Activated CD8-positive, alpha-beta memory T cell treated with anti-CD3 and anti-CD28 coated beads for 24 hours (primary cell): ENCODE results near the gene SLC15A5.

Experiments used
- DNase-seq: peaks from one replicate; pipeline ENCODE4 v3.0.0-alpha.2; 2020

SLC15A5 gene

DNA sequence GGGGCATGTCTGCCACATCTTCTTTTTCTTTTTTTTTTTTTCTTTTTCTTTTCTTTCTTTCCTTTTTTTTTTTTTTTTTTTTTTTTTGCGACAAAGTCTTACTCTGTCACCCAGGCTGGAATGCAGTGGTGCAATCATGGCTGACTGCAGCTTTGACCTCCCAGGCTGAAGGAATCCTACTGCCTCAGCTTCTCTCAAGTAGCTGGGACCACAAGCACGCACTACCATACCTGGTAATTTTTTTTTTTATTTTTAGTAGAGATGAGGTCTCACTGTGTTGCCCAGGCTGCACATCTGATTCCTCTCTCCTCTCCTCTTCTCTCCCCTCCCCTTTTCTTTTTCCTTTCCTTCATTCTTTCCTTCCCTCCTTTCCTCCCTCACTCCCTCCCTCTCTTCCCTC lies 18.5 kb downstream of the SLC15A5 start:
- DNase-seq = no peak

DNA sequence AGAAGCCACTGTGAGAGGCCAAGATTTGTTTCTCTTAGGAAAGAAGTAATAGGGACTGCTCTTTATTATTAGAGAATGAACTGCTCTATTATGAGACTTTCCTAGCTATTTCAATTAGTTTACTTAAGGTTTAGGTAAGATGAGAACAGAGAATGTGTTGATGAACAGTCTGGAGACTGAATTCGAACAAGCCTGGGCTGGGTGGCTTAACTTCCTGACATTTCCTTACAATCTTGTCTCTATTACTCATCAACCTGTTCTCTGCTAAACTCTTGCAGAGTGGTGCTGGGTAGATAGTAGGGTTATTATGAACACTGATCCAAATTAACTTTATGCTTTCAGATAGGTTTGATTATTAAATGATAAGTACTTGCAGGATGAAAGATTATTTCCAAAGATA lies 31.2 kb downstream of the SLC15A5 start:
- no peak for DNase-seq

DNA sequence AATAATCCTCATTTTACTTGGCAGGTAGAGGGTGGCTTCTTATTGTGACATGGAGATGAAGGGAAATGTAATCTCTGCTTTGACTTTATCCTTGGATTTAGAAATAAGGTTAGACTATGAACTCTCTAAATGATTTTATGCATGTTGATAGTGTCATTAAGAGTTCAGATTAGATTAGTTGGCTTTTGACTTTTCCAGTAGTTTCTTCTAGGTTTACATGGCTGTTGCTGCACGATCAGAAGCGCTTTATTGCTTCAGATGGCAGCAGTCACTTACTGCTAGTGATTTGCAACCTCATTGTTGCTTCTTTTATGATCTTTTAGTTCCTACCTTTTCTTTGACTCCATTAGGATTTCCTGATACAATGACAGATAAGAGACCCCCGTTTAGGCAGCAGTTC lies 32.3 kb downstream of the SLC15A5 start:
- DNase-seq = no peak

DNA sequence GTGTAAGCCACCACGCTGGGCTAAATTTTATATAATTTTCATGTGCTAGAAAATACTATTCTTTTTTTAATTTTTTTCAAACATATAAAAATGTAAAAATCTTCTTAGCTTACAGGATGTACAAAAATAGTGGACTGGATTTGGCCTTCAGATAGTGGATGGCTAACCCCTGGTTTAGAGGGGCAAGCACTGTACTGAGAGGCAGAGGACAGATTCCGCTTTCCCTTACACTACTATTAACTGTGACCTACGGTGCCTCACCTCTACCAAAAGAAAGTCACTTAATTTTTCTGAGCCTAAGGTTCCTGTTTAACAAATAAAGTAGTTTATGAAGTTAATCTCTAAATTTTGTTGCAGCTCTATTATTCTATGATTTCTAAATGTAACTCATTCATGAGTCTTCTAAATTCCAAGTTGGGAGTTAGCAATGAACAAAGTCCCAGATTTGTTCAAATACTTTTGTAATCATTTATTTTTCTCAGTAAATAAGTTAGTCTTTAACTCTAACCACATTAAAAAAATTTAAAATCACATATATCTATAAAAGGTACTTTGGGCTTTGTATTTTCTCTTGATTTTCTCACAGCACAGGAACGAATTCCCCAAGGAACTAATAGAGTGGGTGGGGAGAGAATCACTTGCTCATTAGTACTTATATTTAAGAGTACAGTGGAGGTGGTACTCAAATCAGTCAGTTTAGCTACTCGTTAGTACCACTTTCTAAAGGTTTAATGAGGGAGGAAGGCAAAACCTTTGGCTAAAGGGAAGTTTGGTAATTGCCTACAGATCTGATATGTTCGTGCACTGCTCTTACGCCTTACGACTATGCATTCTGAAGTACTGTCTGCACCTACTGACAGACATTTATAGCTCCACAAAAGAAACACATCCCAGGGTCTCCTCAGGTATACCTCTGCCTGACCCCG lies 33.7 kb downstream of the SLC15A5 start:
- no peak for DNase-seq

DNA sequence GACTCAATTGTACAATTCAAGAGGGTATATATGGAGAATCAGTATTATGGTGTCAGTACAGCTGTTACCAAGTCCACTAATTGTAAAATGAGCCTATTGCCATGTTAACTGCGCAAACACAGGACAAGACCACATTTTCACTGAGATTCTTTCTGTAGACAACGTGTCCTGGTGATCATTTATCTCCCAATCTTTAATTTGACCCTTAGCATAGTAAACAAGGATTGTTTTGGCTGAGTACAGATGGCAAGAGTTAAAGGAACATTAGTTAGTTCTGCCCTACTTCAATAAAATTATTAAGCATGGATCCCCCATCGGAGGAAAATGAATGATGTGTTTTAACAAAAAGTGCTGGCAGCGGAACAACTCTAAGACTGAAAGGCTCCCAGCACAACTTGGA lies 36.1 kb downstream of the SLC15A5 start:
- DNase-seq = no peak

DNA sequence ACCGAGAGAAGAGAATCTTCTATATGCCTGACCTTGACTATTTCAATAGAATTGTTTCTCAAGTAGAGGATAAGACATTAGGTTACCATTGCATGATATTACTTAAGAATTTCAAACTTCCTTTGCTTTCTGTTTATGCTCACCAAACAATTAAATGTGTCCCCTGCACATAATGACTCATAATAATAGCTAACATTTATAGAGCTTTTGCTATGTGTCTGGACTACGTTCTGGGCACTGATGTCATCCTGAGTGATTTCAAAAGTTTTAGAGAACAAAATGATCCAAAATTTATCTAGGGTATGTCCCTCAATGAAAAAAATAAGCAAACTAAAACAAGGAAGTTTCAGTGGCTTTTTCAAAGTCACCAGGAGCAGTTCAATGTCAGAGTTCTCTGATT lies 38.8 kb downstream of the SLC15A5 start:
- DNase-seq = no peak

DNA sequence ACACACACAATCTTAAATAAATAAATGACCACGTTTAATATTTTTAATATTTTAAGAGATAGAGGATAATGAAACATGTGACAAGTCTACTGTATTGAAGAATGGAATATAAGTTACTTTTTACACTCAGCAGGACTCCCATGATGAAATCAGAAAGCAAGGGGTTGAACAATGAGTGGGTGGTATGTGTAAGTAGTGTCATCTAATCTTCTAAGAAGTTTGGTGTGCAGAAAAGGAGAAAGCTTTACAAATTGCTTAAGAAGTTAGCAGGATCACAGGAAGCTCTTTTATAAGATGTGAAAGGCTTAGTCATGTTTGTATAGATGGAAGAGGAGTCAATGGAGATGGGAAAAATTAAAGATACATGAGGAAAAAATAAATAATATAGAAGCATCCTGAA lies 47.8 kb downstream of the SLC15A5 start:
- DNase-seq = no peak

DNA sequence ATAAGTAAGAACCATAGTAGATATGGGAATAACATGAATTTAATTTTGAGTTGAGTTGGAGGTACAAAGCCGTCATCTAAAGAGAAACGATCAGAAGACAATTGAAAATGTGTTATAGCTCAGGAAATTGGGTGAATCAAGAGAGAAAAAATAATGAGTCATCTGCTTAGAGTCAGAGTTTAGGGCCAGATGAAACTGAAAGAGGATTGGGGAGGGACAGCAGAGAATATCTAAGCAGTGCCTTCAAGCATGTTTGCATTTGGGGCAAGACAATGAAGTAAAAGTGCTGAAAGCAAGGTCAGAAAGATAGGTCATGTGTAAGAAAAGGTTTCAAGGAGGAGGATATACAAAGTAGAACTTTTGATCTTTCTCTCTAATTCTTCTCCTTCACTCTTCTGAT lies 49.4 kb downstream of the SLC15A5 start:
- DNase-seq = no peak

DNA sequence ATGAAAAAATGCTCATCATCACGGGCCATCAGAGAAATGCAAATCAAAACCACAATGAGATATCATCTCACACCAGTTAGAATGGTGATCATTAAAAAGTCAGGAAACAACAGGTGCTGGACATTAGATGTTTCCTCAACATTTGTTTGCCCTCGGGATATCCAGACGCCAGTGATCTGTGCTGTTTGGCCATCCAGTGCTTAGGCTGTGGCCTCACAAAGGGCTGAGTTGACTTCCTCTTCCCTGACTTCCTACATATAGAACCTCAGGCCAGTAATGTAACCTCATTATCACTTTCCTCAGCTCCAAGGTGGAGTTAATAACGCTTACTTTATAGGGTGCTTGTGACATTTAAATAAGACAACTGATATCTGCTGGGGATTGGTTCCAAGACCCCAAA lies 51.8 kb downstream of the SLC15A5 start:
- no peak for DNase-seq

DNA sequence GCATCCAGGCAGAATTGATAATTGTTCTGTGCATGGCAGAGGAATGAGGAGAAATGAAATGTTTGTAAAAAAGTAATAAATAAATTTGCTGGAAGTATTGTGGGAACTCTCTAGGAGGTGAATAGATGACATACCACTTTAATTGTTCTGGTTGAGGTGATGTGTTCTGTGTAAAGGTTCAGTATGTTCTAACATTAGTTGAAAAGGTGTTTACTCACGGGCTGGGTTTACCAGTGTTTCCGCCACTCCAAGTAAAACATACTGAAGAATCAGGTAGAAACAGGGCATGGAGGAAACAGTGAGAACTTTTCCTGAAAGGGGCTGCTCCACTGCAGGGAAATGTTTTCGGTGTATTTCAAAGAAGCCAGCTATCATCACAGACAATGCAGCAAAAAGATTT lies 53.3 kb downstream of the SLC15A5 start:
- no peak for DNase-seq

DNA sequence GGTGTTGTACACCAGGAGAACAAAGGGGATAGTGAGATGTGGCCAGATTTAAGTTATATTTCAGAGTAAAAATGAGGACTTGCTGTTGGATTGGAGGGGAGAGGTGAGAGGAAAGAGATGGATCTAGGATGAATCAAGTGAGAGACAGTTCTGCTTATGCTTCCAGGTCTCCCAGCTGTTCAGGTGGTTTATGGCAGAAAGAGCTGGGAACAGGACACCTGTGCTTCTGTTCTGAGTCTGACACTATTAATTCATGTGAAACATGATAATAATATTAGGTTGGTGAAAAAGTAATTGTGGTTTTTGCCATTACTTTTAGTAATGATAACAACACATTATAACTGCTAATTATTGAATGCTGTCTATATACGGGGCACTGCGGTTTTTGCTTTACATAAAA lies 55.7 kb downstream of the SLC15A5 start:
- no peak for DNase-seq

DNA sequence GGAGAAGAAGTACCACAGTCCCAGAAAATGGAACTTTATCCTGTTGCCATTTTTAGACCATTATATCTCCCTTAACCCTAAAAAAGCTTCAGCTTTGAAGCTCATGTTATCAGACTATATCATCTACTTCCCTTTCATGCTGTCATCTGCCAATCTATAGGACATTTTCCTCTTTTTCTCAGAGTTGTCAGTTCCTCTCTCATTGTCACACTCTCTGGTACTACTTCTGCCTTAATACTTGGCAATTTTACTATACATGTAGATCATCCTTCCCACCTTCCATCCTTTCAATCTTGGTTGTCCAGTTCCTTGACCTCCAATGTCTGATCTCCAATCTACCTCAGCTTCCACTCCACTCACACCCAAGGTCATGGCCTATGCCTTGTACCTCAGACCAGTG lies 57.4 kb downstream of the SLC15A5 start:
- DNase-seq = no peak

DNA sequence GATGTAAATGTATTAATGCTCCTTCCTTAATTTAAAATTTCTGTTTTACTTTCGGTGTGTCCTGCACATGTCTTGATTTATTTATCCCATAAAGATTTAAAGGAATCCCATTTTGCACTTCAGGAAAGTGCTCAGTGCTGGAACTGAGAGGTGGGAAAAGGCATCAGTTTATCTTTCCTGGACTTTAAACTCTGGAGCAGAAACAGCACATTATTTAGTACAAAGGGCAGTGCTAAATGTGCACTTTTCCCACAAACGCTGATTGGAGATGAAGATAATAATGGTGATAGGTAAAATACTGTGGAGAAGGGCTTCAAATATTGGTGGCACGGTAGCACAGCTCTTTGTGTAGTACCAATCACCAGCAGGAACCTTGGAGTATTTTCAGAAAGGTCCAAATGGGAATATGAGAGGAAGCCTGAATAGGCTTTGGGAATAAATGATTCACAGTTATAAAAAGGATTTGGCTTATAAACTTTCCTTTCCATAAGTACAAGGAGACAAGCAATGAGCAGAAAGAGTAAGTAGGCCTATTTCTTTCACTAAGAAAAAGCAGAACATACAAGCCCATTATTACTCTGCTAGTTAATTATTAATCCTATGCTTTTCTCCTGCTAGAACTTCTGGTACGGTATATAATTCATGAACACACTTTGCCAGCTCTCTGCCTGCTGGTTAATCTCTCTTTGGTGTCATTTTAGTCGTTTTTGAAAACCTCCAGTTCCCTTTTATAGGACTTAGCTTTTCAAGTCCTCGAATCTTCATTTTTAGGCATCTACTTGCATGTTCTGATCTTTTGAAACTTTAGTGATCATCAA lies 58.3 kb downstream of the SLC15A5 start:
- DNase-seq = no peak

DNA sequence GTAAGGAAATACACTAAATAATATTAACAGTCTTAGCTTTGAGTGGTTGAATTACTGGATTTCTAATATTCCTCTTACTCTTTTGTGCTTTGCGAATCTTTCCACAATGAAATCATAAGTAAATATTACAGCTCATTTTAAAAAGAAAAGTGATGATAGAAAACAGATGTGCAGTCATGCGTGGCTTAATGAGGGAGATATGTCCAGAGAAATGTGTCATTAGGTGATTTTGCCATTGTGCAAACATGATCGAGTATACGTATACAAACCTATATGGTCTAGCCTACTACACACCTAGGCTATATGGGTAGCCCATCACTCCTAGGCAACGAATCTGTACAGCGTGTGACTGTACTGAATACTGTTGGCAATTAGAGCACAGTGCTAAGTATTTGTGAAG lies 59.3 kb downstream of the SLC15A5 start:
- DNase-seq = no peak

DNA sequence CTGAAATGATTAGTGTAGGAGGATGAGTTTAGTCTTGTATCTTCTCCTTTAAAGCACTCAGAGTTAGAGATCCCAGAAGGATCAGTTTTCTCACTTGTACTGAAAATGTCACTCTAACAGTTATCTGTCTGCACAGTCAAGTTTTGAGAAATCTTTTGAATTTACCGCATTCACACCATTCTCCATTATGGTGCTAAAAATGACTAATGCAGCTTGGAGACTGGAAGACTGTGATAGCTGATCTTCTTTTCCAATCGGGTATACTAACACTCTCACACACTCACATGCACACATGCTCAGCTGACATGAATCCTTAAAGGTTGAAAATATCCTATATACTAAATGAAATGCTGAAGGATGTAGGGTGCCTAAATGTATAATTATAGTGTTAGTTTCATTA lies 65.8 kb downstream of the SLC15A5 start:
- DNase-seq = no peak

DNA sequence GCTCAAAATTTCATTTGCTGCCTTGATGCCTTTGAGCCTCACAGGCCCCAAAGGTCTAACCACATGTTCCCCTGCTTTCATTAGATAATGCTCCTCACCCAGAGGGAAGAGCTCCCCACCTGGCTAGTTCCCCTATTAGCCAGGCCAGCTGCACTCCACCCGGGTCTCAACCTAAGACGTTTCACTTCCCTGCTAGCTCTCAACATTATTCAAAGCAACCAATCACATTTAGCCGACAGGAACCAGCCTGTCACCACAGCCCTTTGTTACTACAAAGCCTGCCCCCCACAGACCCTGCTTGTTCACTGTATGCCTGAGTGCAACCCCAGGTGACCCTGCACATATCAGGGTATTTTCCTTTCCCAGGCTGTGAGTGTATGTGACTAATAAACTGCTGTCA lies 78.6 kb downstream of the SLC15A5 start:
- DNase-seq = no peak

DNA sequence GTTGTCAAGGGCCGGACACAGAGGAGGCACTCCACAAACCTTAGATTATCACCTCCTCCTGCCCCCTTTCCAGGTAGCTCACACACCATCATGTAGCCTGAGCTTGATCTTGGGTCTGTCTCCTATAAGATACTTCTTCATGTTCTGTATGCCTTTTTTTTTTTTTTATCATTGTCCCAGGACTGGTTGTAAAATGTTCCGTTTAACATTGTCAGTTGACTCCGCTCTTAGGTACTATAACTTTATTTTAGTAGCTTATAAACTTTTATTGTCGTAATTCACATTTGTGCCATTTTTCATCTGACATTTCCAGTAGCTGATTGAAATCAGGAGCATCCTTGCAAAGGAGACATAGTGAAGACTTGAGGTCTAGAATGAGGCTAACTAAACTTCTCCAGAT lies 79.9 kb downstream of the SLC15A5 start:
- DNase-seq = no peak

DNA sequence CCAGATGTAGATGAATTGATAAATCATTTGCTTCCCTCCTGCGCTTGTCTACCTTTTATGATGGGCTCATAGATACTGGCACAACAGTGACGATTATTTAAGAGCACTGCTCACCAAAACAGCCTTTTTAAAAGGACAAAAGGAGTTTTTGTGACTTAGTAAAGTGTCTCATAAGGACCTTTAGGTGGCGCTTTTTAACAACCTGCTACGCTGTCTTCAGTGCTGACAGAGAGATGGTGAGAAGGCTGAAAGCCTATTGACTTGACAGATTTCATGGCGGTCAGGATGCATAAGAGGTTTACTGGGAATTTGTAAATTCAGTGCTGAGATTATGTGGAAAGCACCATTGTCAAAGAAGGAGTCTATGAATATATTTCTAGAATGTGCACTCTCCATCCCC lies 87.6 kb downstream of the SLC15A5 start:
- DNase-seq = no peak

DNA sequence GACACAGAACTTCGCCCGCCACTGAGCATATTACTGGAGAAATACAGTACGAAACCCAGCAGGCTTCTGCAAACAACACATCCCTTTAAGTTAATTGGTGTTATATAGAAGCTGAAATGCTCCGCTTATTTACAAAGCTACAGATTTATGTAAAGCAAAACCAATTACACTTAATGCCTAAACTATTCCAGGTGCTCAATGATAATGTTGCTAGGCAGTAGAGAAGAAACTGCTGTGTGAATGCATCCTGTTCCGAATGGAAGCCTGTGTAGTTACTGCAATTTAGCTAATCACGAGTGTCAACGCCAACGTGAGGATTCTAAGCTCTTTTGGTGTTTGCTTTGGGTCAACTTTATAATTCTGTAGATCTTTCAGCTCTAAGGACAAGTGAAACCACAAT lies 89.8 kb downstream of the SLC15A5 start:
- no peak for DNase-seq

DNA sequence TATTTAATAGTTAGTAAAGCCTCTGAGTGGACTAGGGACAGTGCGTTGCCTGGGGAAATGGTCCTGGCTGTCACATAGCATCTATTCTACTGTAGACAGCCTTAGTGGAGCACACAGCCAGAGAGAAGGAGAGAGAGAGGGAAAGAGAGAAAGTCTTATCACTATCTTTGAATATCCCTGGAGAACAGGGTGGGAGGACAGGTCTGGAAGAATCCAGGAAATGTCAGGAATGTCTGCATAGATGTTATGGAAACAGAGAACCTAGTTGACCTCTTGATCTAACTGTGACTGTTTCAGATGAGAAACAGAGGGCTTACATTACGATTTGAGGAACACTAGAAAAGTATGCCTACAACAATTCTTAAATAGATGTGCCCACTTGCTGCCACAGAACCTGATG lies 92.8 kb downstream of the SLC15A5 start:
- DNase-seq = no peak

DNA sequence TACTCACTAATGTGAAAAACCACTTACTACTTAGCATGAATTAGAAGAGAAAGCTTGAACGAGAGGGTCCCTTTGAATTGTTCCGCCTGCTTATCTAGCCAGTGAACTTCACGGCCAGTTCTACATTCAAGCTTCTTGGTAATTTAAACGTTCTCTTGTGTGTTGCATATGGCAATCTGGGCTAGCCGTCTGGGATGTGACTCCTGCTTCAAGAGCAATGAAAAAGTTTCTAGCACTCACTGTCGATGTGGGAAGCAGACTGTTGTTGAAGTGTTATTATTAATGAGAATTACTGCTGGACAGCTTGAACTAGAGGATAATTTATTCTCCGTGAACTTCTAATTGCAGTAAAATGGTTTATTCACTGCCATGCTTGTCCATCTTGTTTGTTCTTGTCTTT lies 93.9 kb downstream of the SLC15A5 start:
- no peak for DNase-seq

DNA sequence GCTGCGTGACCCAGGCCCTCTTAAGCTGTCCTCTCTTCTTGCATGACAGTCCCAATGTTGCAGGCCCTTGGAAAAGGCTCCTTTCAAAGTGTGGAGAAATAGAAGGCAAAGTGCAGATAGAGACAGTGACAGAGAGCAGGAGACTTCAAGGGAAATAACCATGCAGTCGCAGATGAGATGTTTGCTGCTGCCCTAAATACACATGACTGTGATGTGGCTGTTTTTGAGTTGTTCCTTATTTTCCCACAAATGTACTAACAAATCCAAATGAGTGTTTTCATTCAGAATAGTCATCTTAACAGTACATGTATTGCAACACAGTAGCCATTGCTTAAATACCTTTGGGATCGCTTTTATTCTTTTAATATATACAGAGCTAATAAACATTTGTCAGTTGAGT lies 101.6 kb downstream of the SLC15A5 start:
- no peak for DNase-seq

DNA sequence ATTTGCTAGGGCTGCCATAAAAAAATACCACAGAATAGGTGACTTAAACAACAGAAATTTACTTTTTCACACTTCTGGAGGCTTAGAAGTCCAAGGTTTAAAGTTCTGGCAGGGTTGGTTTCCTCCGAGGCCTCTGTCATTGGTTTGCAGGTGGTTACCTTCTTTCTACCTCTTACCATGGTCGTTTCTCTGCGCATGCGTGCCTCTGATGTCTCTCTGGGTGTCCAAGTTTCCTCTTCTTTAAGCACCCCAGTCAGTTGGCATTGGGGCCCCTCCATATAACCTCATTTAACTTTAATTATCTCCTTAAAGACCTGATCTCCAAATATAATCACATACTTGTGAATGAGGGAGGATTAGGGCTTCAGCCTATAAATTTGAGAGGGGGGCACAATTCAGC lies 103.2 kb downstream of the SLC15A5 start:
- no peak for DNase-seq

DNA sequence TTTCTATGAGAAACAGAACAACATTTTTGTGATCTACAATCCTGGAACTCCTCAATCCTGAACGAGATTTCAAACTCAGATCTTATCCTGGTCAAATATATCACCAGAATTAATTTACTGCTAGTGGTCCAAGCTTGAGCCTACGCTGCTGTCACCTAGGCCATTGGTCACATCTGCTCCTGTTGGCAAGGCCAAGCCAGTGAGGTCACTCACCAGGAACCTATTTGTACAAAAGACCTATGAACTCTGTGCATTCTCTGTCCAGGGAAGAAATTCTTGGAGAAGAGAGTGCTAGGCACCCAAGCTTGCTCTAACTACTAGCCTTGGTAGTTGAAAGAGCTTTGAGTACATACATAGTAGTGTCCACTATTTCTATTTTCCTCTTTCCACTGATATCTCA lies 106.1 kb downstream of the SLC15A5 start:
- DNase-seq = no peak
